ENCODE measurements around the gene IL6ST.

IL6ST gene

GRCh38 chr5:55918087-55919035, 76.4 kb downstream of the IL6ST start:
- DNase-seq, result no peak

- no peak for DNase-seq
Observed at GRCh38 chr5:55917402-55918086, 77.2 kb downstream of the IL6ST start.

GRCh38 chr5:55916986-55917385, 77.8 kb downstream of the IL6ST start:
- no peak for DNase-seq

GRCh38 chr5:55915783-55916182, 79.0 kb downstream of the IL6ST start:
- no peak for DNase-seq

GRCh38 chr5:55914971-55915370, 79.8 kb downstream of the IL6ST start:
- DNase-seq, result no peak

- no peak for DNase-seq
Observed at GRCh38 chr5:55913466-55914413, 81.0 kb downstream of the IL6ST start.

- DNase-seq, result no peak
Observed at GRCh38 chr5:55911784-55912653, 82.7 kb downstream of the IL6ST start.

- DNase-seq, result no peak
Observed at GRCh38 chr5:55908804-55909203, 86.0 kb downstream of the IL6ST start.

GRCh38 chr5:55907927-55908326, 86.8 kb downstream of the IL6ST start:
- no peak for DNase-seq

- DNase-seq, result no peak
Observed at GRCh38 chr5:55905251-55905650, 89.5 kb downstream of the IL6ST start.

GRCh38 chr5:55904152-55904551, 90.6 kb downstream of the IL6ST start:
- DNase-seq, result no peak

- peak; percentile 88 for DNase-seq
Observed at GRCh38 chr5:55903121-55903701, 91.6 kb downstream of the IL6ST start.

GRCh38 chr5:55902696-55903095, 92.1 kb downstream of the IL6ST start:
- DNase-seq, result no peak

GRCh38 chr5:55900776-55901175, 94.0 kb downstream of the IL6ST start:
- no peak for DNase-seq

GRCh38 chr5:55900068-55900467, 94.7 kb downstream of the IL6ST start:
- DNase-seq, result peak; percentile 51

GRCh38 chr5:55899344-55899743, 95.4 kb downstream of the IL6ST start:
- DNase-seq, result no peak

GRCh38 chr5:55897905-55898304, 96.9 kb downstream of the IL6ST start:
- DNase-seq, result no peak

- DNase-seq, result no peak
Observed at GRCh38 chr5:55897206-55897894, 97.4 kb downstream of the IL6ST start.

- no peak for DNase-seq
Observed at GRCh38 chr5:55896663-55897062, 98.1 kb downstream of the IL6ST start.

- DNase-seq, result no peak
Observed at GRCh38 chr5:55896238-55896637, 98.5 kb downstream of the IL6ST start.

- DNase-seq, result no peak
Observed at GRCh38 chr5:55895346-55895745, 99.4 kb downstream of the IL6ST start.
